ENCODE results near the gene DROSHA. TPM values are rescaled to one million over a fixed set of nuclear protein-coding genes. Genes with fewer than 3 reads are reported as not detected.

DROSHA gene
- polyA plus RNA-seq, 1 donor (not counting 4 experiments of a cell fraction or from before 2014, with no cell fraction given) = 39.9 TPM

DNA sequence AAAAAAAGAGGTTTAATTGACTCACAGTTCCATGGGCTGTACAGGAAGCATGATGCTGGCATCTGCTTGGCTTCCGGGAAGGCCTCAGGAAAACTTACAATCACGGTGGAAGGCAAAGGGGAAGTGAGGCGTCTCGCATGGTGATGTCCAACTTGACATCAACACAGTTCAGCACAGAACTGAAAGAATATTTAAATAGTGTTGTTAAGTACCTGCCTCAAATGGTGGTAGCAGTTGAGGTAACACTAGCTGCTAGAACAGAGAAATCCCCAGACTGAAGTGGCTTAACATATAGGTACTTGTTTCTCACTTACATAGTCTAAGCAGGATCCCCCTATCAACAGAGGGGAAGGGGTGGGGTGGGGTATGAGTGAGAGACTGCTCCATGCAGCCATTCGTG lies 141.6 kb downstream of the DROSHA start:
- TF ChIP-seq EZH2 (IDR thresholded peaks at IDR 0.05; ENCODE audit: low read length) = no peak
- TF ChIP-seq, protein P1, sequence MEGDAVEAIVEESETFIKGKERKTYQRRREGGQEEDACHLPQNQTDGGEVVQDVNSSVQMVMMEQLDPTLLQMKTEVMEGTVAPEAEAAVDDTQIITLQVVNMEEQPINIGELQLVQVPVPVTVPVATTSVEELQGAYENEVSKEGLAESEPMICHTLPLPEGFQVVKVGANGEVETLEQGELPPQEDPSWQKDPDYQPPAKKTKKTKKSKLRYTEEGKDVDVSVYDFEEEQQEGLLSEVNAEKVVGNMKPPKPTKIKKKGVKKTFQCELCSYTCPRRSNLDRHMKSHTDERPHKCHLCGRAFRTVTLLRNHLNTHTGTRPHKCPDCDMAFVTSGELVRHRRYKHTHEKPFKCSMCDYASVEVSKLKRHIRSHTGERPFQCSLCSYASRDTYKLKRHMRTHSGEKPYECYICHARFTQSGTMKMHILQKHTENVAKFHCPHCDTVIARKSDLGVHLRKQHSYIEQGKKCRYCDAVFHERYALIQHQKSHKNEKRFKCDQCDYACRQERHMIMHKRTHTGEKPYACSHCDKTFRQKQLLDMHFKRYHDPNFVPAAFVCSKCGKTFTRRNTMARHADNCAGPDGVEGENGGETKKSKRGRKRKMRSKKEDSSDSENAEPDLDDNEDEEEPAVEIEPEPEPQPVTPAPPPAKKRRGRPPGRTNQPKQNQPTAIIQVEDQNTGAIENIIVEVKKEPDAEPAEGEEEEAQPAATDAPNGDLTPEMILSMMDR (optimal IDR thresholded peaks at IDR 0.05 in 1 of 3, IDR thresholded peaks at IDR 0.05 in 1 of 3, conservative IDR thresholded peaks at IDR 0.05 in 1 of 3; ENCODE audit: extremely low read depth in 1 of 3, insufficient read depth in 2 of 3, low read length in 3 of 3) = no peak
- no peaks in the 10 kb centered on the region for H3K27me3 ChIP-seq (ENCODE audit: control insufficient read depth, extremely low read depth, insufficient read depth, low read length)
- no peak overlapping the region for H2AFZ ChIP-seq (ENCODE audit: control insufficient read depth, low read length)
- no peak overlapping the region for H3K4me3 ChIP-seq (ENCODE audit: control insufficient read depth in 2 of 3, extremely low read depth in 1 of 3, insufficient read depth in 2 of 3, low read depth in 1 of 3, low read length in 3 of 3)
- no peak overlapping the region for H3K9ac ChIP-seq (ENCODE audit: control insufficient read depth, extremely low read depth, insufficient read depth, low read length)
- no peaks in the 10 kb centered on the region for H3K9me1 ChIP-seq (ENCODE audit: control insufficient read depth, extremely low read depth, insufficient read depth, low read length)
- H3K4me1 ChIP-seq (ENCODE audit: control insufficient read depth, extremely low read depth, insufficient read depth, low read length) = no peaks in the 10 kb centered on the region
- dilution Hi-C loops (cut with MboI; ENCODE audit: extremely low pct_ligation_motif_present, low sequenced_read_pairs) = no loop called here
- FAIRE-seq (no peak), DNase-seq (ENCODE audit: low read depth, low spot score) (no peak)
- H3K27ac ChIP-seq (ENCODE audit: control insufficient read depth, insufficient read depth, low read length) = no peak overlapping the region
- H4K20me1 ChIP-seq (ENCODE audit: control insufficient read depth, extremely low read depth, insufficient read depth, low read length) = no peaks in the 10 kb centered on the region
- H3K9me3 ChIP-seq (ENCODE audit: control insufficient read depth, low read depth, low read length) = no peaks in the 10 kb centered on the region
- H3K79me2 ChIP-seq (ENCODE audit: control insufficient read depth, insufficient read depth, low read length) = no peaks in the 10 kb centered on the region
- H3K36me3 ChIP-seq (ENCODE audit: control insufficient read depth in 2 of 2, extremely low read depth in 1 of 2, insufficient read depth in 2 of 2, low read length in 2 of 2) = no peaks in the 10 kb centered on the region
- H3K4me2 ChIP-seq (ENCODE audit: control insufficient read depth, extremely low read depth, insufficient read depth, low read depth, low read length) = no peak overlapping the region

- DNase-seq (ENCODE audit: low read depth, low spot score) (no peak), FAIRE-seq (no peak)
- dilution Hi-C loops (cut with MboI; ENCODE audit: extremely low pct_ligation_motif_present, low sequenced_read_pairs) = no loop called here
- Histone ChIP-seq H3K79me2 (ENCODE audit: control insufficient read depth, insufficient read depth, low read length) (no peaks in the 10 kb centered on the region), H3K9me3 (ENCODE audit: control insufficient read depth, low read depth, low read length) (no peaks in the 10 kb centered on the region), H3K9ac (ENCODE audit: control insufficient read depth, extremely low read depth, insufficient read depth, low read length) (no peak overlapping the region), H3K4me3 (ENCODE audit: control insufficient read depth in 2 of 3, extremely low read depth in 1 of 3, insufficient read depth in 2 of 3, low read depth in 1 of 3, low read length in 3 of 3) (no peak overlapping the region), H2AFZ (ENCODE audit: control insufficient read depth, low read length) (no peak overlapping the region), H3K4me1 (ENCODE audit: control insufficient read depth, extremely low read depth, insufficient read depth, low read length) (no peaks in the 10 kb centered on the region), H4K20me1 (ENCODE audit: control insufficient read depth, extremely low read depth, insufficient read depth, low read length) (no peaks in the 10 kb centered on the region), H3K27me3 (ENCODE audit: control insufficient read depth, extremely low read depth, insufficient read depth, low read length) (no peaks in the 10 kb centered on the region), H3K27ac (ENCODE audit: control insufficient read depth, insufficient read depth, low read length) (no peak overlapping the region), H3K36me3 (ENCODE audit: control insufficient read depth in 2 of 2, extremely low read depth in 1 of 2, insufficient read depth in 2 of 2, low read length in 2 of 2) (no peaks in the 10 kb centered on the region), H3K4me2 (ENCODE audit: control insufficient read depth, extremely low read depth, insufficient read depth, low read depth, low read length) (no peak overlapping the region), H3K9me1 (ENCODE audit: control insufficient read depth, extremely low read depth, insufficient read depth, low read length) (no peaks in the 10 kb centered on the region)
- no peak for TF ChIP-seq EZH2 (IDR thresholded peaks at IDR 0.05; ENCODE audit: low read length)
- TF ChIP-seq, protein P1 (optimal IDR thresholded peaks at IDR 0.05 in 1 of 3, IDR thresholded peaks at IDR 0.05 in 1 of 3, conservative IDR thresholded peaks at IDR 0.05 in 1 of 3; ENCODE audit: extremely low read depth in 1 of 3, insufficient read depth in 2 of 3, low read length in 3 of 3) = no peak
Observed at GRCh38 chr5:31385774-31386537, 145.9 kb downstream of the DROSHA start.

Measured in keratinocyte (primary cell).